Smooth muscle cell (in vitro differentiated cells): Measurements from ENCODE around the gene HNRNPC. TPM values are rescaled to one million over a fixed set of nuclear protein-coding genes. Genes with fewer than 3 reads are reported as not detected.
A peak's percentile ranks its signal among the peaks of the same experiment; 100 is the strongest.
"Not testable (repeated sequence)": the region's sequence is repeated elsewhere in the genome, so short reads cannot be mapped to it uniquely, and the experiment has no call there.

ENCODE experiments used
- DNase-seq: peaks from one replicate; lab custom pipeline; 2025; ENCODE audit not compliant: unreplicated experiment; lab: John Stamatoyannopoulos, UW
- H2AFZ ChIP-seq: fragments of 200-600 bp; sonication (generic); 2 replicates; pipeline ENCODE4 v1.6.0; 2016; ENCODE audit warnings: antibody characterized with exemption, low read depth, mild to moderate bottlenecking
- H3F3A ChIP-seq: fragments of 200-600 bp; sonication (generic); 2 replicates; pipeline ENCODE4 v1.6.0; 2017; ENCODE audit warnings: antibody characterized with exemption, low read depth
- H3K27ac ChIP-seq: fragments of 200-600 bp; sonication (generic); 2 replicates; pipeline ENCODE4 v1.5.1; 2016; ENCODE audit warnings: low read depth, mild to moderate bottlenecking
- H3K27me3 ChIP-seq: fragments of 200-600 bp; sonication (generic); 2 replicates; pipeline ENCODE4 v1.6.1; 2016; ENCODE audit warnings: low read depth, mild to moderate bottlenecking
- H3K36me3 ChIP-seq: fragments of 200-600 bp; sonication (generic); 2 replicates; pipeline ENCODE4 v1.5.1; 2016; ENCODE audit warnings: low read depth
- H3K4me1 ChIP-seq: fragments of 200-600 bp; sonication (generic); 2 replicates; pipeline ENCODE4 v1.5.1; 2016; ENCODE audit warnings: low read depth
- H3K4me2 ChIP-seq: fragments of 200-600 bp; sonication (generic); 2 replicates; pipeline ENCODE4 v1.6.0; 2016; ENCODE audit warnings: mild to moderate bottlenecking
- H3K4me3 ChIP-seq: fragments of 200-600 bp; sonication (generic); 2 replicates; pipeline ENCODE4 v1.5.1; 2016; ENCODE audit warnings: mild to moderate bottlenecking
- H3K79me2 ChIP-seq: fragments of 200-600 bp; sonication (generic); 2 replicates; pipeline ENCODE4 v1.6.0; 2016; ENCODE audit warnings: low read depth, mild to moderate bottlenecking
- H3K9ac ChIP-seq: fragments of 200-600 bp; sonication (generic); 2 replicates; pipeline ENCODE4 v1.6.0; 2016; ENCODE audit warnings: low read depth
- H3K9me3 ChIP-seq: fragments of 200-600 bp; sonication (generic); replicated peaks from 2 replicates; pipeline ENCODE4 v1.5.1; 2016; ENCODE audit warnings: low read depth
- H4K20me1 ChIP-seq: fragments of 200-600 bp; sonication (generic); 2 replicates; pipeline ENCODE4 v1.6.0; 2016; ENCODE audit warnings: low read depth
- CTCF ChIP-seq: fragments of 200-600 bp; sonication (generic); IDR thresholded peaks from 2 replicates; pipeline ENCODE4 v1.5.1; 2017; ENCODE audit warnings: borderline replicate concordance, mild to moderate bottlenecking, antibody characterized with exemption; ENCODE audit not compliant: insufficient read depth, poor library complexity, severe bottlenecking
- WGBS: methylation state at CpG from one replicate; pipeline ENCODE4 v1.1.7; 2016; ENCODE audit warnings: low lambda C conversion rate; 5-methylcytosine and 5-hydroxymethylcytosine counted together
- polyA plus RNA-seq: library from polyadenylated mRNA; unstranded; fragments of >200 nt; fragmentation: Nextera tagmentation; extraction: Ambion mirVana; gene quantifications from 2 replicates; pipeline ENCODE4 v1.2.1, GENCODE V29; 2016
- total RNA-seq: library from RNA; depleted of rRNA; stranded (reverse); fragments of >200 nt; gene quantifications from 2 replicates; pipeline ENCODE4 v1.2.3, GENCODE V29; 2014

HNRNPC gene
- total and polyA plus RNA-seq, 2 experiments from 2014 or later, result 408 to 514 TPM

DNA sequence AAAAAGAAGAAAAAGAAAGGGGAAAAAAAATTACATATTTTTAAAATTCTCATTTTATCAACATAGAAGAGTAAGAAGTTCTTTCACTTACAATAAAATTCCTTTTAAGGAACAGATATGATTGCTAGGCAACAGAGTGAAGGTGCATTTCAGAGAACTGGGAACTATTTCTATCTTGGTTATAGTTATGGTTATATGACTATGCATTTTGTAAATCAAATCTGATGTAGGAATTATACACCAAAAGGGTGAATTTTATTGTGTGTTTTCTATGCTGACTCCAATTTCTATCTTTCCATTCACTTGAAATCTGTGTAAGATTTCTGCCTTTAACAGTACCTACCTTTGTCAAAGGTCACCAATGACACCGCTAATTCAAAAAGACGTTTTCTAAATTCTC, 50.1 kb downstream of the HNRNPC start:
- TF ChIP-seq CTCF, result no peak
- Histone ChIP-seq H4K20me1 (peaks cover 100% of the 10 kb centered on the region), H3K4me3 (no peak overlapping the region), H3K9ac (no peak overlapping the region), H3F3A (peaks cover 67% of the 10 kb centered on the region), H3K79me2 (peaks cover 99% of the 10 kb centered on the region), H3K4me2 (no peak overlapping the region), H3K4me1 (peaks cover 10% of the 10 kb centered on the region), H3K27ac (peak overlapping the region; percentile 89), H2AFZ (no peak overlapping the region), H3K9me3 (no peaks in the 10 kb centered on the region), H3K36me3 (peaks cover 23% of the 10 kb centered on the region), H3K27me3 (no peaks in the 10 kb centered on the region)
- DNase-seq, result no peak
- WGBS, result 93% methylated on average over 2 of the region's 2 CpGs

GRCh38 chr14:21215879-21216251, 53.4 kb downstream of the HNRNPC start:
- 96% methylated on average over 4 of the region's 4 CpGs for WGBS
- no peak overlapping the region for H3K4me2 ChIP-seq
- DNase-seq, result no peak
- H2AFZ ChIP-seq, result no peak overlapping the region
- no peak overlapping the region for H3K9ac ChIP-seq
- peaks cover 66% of the 10 kb centered on the region for H3F3A ChIP-seq
- peaks cover 38% of the 10 kb centered on the region for H3K36me3 ChIP-seq
- peaks cover 95% of the 10 kb centered on the region for H3K79me2 ChIP-seq
- H3K27ac ChIP-seq, result peak overlapping the region; percentile 89
- peaks cover 99% of the 10 kb centered on the region for H4K20me1 ChIP-seq
- H3K9me3 ChIP-seq, result no peaks in the 10 kb centered on the region
- no peaks in the 10 kb centered on the region for H3K27me3 ChIP-seq
- no peak for TF ChIP-seq CTCF
- no peak overlapping the region for H3K4me3 ChIP-seq
- H3K4me1 ChIP-seq, result peaks cover 10% of the 10 kb centered on the region

GRCh38 chr14:21215130-21215878, 53.9 kb downstream of the HNRNPC start:
- peaks cover 65% of the 10 kb centered on the region for H3F3A ChIP-seq
- H3K4me3 ChIP-seq, result no peak overlapping the region
- TF ChIP-seq CTCF, result no peak
- H3K4me1 ChIP-seq, result peaks cover 10% of the 10 kb centered on the region
- no peak overlapping the region for H3K9ac ChIP-seq
- no peak overlapping the region for H2AFZ ChIP-seq
- peaks cover 38% of the 10 kb centered on the region for H3K36me3 ChIP-seq
- H3K79me2 ChIP-seq, result peaks cover 90% of the 10 kb centered on the region
- no peaks in the 10 kb centered on the region for H3K9me3 ChIP-seq
- DNase-seq, result no peak
- WGBS, result 96% methylated on average over 8 of the region's 8 CpGs
- H3K27me3 ChIP-seq, result no peaks in the 10 kb centered on the region
- peak overlapping the region; percentile 89 for H3K27ac ChIP-seq
- H3K4me2 ChIP-seq, result no peak overlapping the region
- H4K20me1 ChIP-seq, result peaks cover 99% of the 10 kb centered on the region

- peak overlapping the region; percentile 0 for H3K27ac ChIP-seq
- no peak overlapping the region for H3K4me3 ChIP-seq
- no peak overlapping the region for H2AFZ ChIP-seq
- DNase-seq, result no peak
- TF ChIP-seq CTCF, result no peak
- peaks cover 99% of the 10 kb centered on the region for H4K20me1 ChIP-seq
- H3K79me2 ChIP-seq, result peaks cover 78% of the 10 kb centered on the region
- 97% methylated on average over 1 of the region's 1 CpG for WGBS
- H3K27me3 ChIP-seq, result no peaks in the 10 kb centered on the region
- peaks cover 41% of the 10 kb centered on the region for H3K36me3 ChIP-seq
- peaks cover 69% of the 10 kb centered on the region for H3F3A ChIP-seq
- H3K9ac ChIP-seq, result no peak overlapping the region
- H3K9me3 ChIP-seq, result no peaks in the 10 kb centered on the region
- no peak overlapping the region for H3K4me2 ChIP-seq
- H3K4me1 ChIP-seq, result peaks cover 15% of the 10 kb centered on the region
Observed at GRCh38 chr14:21213652-21214051, 55.6 kb downstream of the HNRNPC start.

DNA sequence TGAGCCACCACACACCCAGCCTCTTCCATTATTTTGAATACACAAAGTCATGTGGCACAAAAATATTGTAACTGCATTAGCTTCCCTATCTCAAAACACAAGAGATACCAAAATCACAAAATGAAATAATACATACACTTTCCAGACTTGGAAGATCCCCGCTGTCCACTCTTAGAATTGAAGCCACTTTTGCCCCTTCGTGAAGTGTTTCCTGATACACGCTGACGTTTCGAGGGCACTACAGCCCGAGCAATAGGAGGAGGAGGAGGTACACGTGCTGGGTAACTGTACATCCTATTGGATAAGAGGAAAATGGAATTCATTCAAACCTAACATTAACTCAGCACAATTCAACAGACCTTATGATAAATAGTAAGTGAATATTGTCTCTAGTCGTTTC, 56.4 kb downstream of the HNRNPC start:
- Histone ChIP-seq H3K36me3 (peaks cover 39% of the 10 kb centered on the region), H3F3A (peaks cover 71% of the 10 kb centered on the region), H3K4me1 (peaks cover 12% of the 10 kb centered on the region), H3K79me2 (peaks cover 73% of the 10 kb centered on the region), H4K20me1 (peaks cover 99% of the 10 kb centered on the region)
- WGBS, result 96% methylated on average over 8 of the region's 8 CpGs
- DNase-seq, H3K27me3 ChIP-seq, H3K9me3 ChIP-seq, H3K27ac ChIP-seq, H3K9ac ChIP-seq, H3K4me3 ChIP-seq, H2AFZ ChIP-seq, H3K4me2 ChIP-seq: not testable (repeated sequence)
